ENCODE measurements around the gene TRAPPC3. TPM values are rescaled to one million over a fixed set of nuclear protein-coding genes. Genes with fewer than 3 reads are reported as not detected.

The TRAPPC3 gene
- total RNA-seq, 1 donor from 2014 or later: 52.0 TPM

GRCh38 chr1:36168514-36168913 lies 19.2 kb upstream of the TRAPPC3 start:
- TF ChIP-seq CTCF (IDR thresholded peaks at IDR 0.05): no peak
- no peak overlapping the region for H3K27ac ChIP-seq
- DNase-seq (ENCODE audit: low spot score in 2 of 2): no peak
- H3K4me3 ChIP-seq: no peak overlapping the region
- H3K36me3 ChIP-seq: peaks cover 28 to 34% of the 10 kb centered on the region in 2 donors
- H3K27me3 ChIP-seq: no peaks in the 10 kb centered on the region
- H3K9me3 ChIP-seq: no peaks in the 10 kb centered on the region
- intact Hi-C loops (cut with DNase I): no loop called here
- peaks cover 4 to 9% of the 10 kb centered on the region in 2 donors for H3K4me1 ChIP-seq

- no peak for TF ChIP-seq CTCF (IDR thresholded peaks at IDR 0.05)
- peak overlapping the region in 1 of 2 donors; percentile 44 for H3K27ac ChIP-seq
- intact Hi-C loops (cut with DNase I): no loop called here
- no peaks in the 10 kb centered on the region for H3K9me3 ChIP-seq
- peaks cover 15 to 21% of the 10 kb centered on the region in 2 donors for H3K36me3 ChIP-seq
- H3K27me3 ChIP-seq: no peaks in the 10 kb centered on the region
- DNase-seq (ENCODE audit: low spot score in 2 of 2): no peak
- H3K4me1 ChIP-seq: peaks cover 9 to 18% of the 10 kb centered on the region in 2 donors
- no peak overlapping the region for H3K4me3 ChIP-seq
Observed at GRCh38 chr1:36166938-36167905, 17.9 kb upstream of the TRAPPC3 start.

- peak overlapping the region; percentile 44 to 50 for H3K27ac ChIP-seq
- no peak for DNase-seq (ENCODE audit: low spot score in 2 of 2)
- no peak overlapping the region for H3K4me3 ChIP-seq
- H3K27me3 ChIP-seq: no peaks in the 10 kb centered on the region
- intact Hi-C loops (cut with DNase I): no loop called here
- peaks cover 4 to 10% of the 10 kb centered on the region in 2 donors for H3K36me3 ChIP-seq
- TF ChIP-seq CTCF (IDR thresholded peaks at IDR 0.05): no peak
- peaks cover 12 to 26% of the 10 kb centered on the region in 2 donors for H3K4me1 ChIP-seq
- no peaks in the 10 kb centered on the region for H3K9me3 ChIP-seq
Observed at GRCh38 chr1:36166136-36166535, 16.9 kb upstream of the TRAPPC3 start.

- Histone ChIP-seq H3K36me3 (peaks cover 0 to 6% of the 10 kb centered on the region in 2 donors), H3K9me3 (no peaks in the 10 kb centered on the region), H3K27ac (peak overlapping the region; percentile 44 to 50), H3K4me1 (peaks cover 15 to 32% of the 10 kb centered on the region in 2 donors), H3K4me3 (no peak overlapping the region), H3K27me3 (no peaks in the 10 kb centered on the region)
- intact Hi-C loops (cut with DNase I): no loop called here
- no peak for TF ChIP-seq CTCF (IDR thresholded peaks at IDR 0.05)
- no peak for DNase-seq (ENCODE audit: low spot score in 2 of 2)
Observed at GRCh38 chr1:36165145-36165544, 15.9 kb upstream of the TRAPPC3 start.

GRCh38 chr1:36164361-36164760 lies 15.1 kb upstream of the TRAPPC3 start:
- TF ChIP-seq CTCF (IDR thresholded peaks at IDR 0.05): no peak
- H3K27ac ChIP-seq: peak overlapping the region in 1 of 2 donors; percentile 10
- no peak for DNase-seq (ENCODE audit: low spot score in 2 of 2)
- no peaks in the 10 kb centered on the region for H3K9me3 ChIP-seq
- H3K4me3 ChIP-seq: no peak overlapping the region
- H3K36me3 ChIP-seq: peaks cover 0 to 6% of the 10 kb centered on the region in 2 donors
- intact Hi-C loops (cut with DNase I): no loop called here
- no peaks in the 10 kb centered on the region for H3K27me3 ChIP-seq
- H3K4me1 ChIP-seq: peaks cover 18 to 40% of the 10 kb centered on the region in 2 donors
